A549 (cell line): ENCODE results near the gene ZNF548. TPM values are rescaled to one million over a fixed set of nuclear protein-coding genes. Genes with fewer than 3 reads are reported as not detected.

Experiments used
- ATAC-seq, 2 experiments: fragments of 200-7000 bp in 1 of 2; fragments of >200 bp in 1 of 2; cut with Nextera tagmentation in 1 of 2; cut with Tn5 transposase in 1 of 2; 3 replicates each; pipeline versions ENCODE4 v1.8.0 to v1.9.1; 2018 to 2020; ENCODE audit warnings: mild to moderate bottlenecking in 1 of 2, moderate library complexity in 1 of 2
- CTCF ChIA-PET: fragments of 300-600 bp; sonication (Branson Sonifier 250); formaldehyde crosslinking; extraction: SDS; loops from one replicate; lab custom pipeline; 2021; ENCODE audit warnings: antibody characterized with exemption, inconsistent platforms; lab: Yijun Ruan, JAX
- POLR2A ChIA-PET: fragments of 350-600 bp; formaldehyde crosslinking; extraction: SDS; loops from one replicate; lab custom pipeline; 2021; ENCODE audit warnings: antibody characterized with exemption, inconsistent platforms; lab: Yijun Ruan, JAX
- DNase-seq, 2 experiments: peaks; one replicate each; pipeline versions ENCODE4 v3.0.0 to v3.0.0-alpha.2; 2011 to 2016; ENCODE audit warnings: low read depth in 1 of 2, low spot score in 1 of 2
- FAIRE-seq: peaks from 2 replicates; lab custom pipeline; 2011; peaks lifted over from hg19 to GRCh38; lab: Jason Lieb, UNC
- H3K27ac ChIP-seq, 2 experiments: fragments of >200 bp; sonication (Bioruptor Twin); formaldehyde crosslinking; 3 replicates each; pipeline ENCODE4 v1.5.1; 2016 to 2017
- H3K4me1 ChIP-seq: fragments of >200 bp; sonication (Bioruptor Twin); formaldehyde crosslinking; 3 replicates; pipeline ENCODE4 v1.6.1; 2016
- H3K4me2 ChIP-seq: fragments of >200 bp; sonication (Bioruptor Twin); formaldehyde crosslinking; 3 replicates; pipeline ENCODE4 v1.6.1; 2016
- H3K4me3 ChIP-seq: fragments of >200 bp; sonication (Bioruptor Twin); formaldehyde crosslinking; 3 replicates; pipeline ENCODE4 v1.5.1; 2016
- H3K9me3 ChIP-seq: fragments of >200 bp; sonication (Bioruptor Twin); formaldehyde crosslinking; 3 replicates; pipeline ENCODE4 v1.6.1; 2016
- CEBPB ChIP-seq, 2 experiments: fragments of >200 bp in 1 of 2; sonication (Bioruptor Twin) in 1 of 2; formaldehyde crosslinking in 1 of 2; IDR thresholded peaks; 2 replicates each; pipeline ENCODE4 v1.6.1; 2012 to 2016
- EHF ChIP-seq: fragments of 250-450 bp; sonication (Bioruptor Pico); IDR thresholded peaks from 2 replicates; pipeline ENCODE4 v1.5.0; 2020; ENCODE audit warnings: mild to moderate bottlenecking
- EP300 ChIP-seq, 2 experiments: fragments of >200 bp; sonication (Bioruptor Twin); formaldehyde crosslinking; IDR thresholded peaks; 2 replicates in 1 of 2; 3 replicates in 1 of 2; pipeline ENCODE4 v1.6.1; 2016 to 2017
- ESRRA ChIP-seq: fragments of 150-350 bp; IDR thresholded peaks from 2 replicates; pipeline ENCODE4 v1.6.1; 2014; ENCODE audit warnings: mild to moderate bottlenecking, low read length, borderline replicate concordance
- FOXS1 ChIP-seq: fragments of 250-450 bp; sonication (Bioruptor Pico); IDR thresholded peaks from 2 replicates; pipeline ENCODE4 v1.5.0; 2020; ENCODE audit warnings: mild to moderate bottlenecking, moderate library complexity
- GATA3 ChIP-seq: IDR thresholded peaks from 2 replicates; pipeline ENCODE4 v1.6.1; 2012; ENCODE audit warnings: borderline replicate concordance
- HEYL ChIP-seq: fragments of 250-450 bp; sonication (Bioruptor Pico); IDR thresholded peaks from 2 replicates; pipeline ENCODE4 v1.8.0; 2021; ENCODE audit warnings: mild to moderate bottlenecking, moderate library complexity
- HMGXB4 ChIP-seq: fragments of 250-450 bp; sonication (Bioruptor Pico); IDR thresholded peaks from 2 replicates; pipeline ENCODE4 v1.5.0; 2021; ENCODE audit warnings: mild to moderate bottlenecking, moderate library complexity, borderline replicate concordance
- HOXA7 ChIP-seq: fragments of 250-450 bp; sonication (Bioruptor Pico); IDR thresholded peaks from 2 replicates; pipeline ENCODE4 v1.5.0; 2020; ENCODE audit warnings: mild to moderate bottlenecking, moderate library complexity
- MAZ ChIP-seq: fragments of 150-350 bp; IDR thresholded peaks from 2 replicates; pipeline ENCODE4 v1.6.1; 2014; ENCODE audit warnings: antibody characterized with exemption, low read depth, low read length, borderline replicate concordance
- NFE2L2 ChIP-seq: fragments of 150-350 bp; conservative IDR thresholded peaks from 2 replicates; pipeline ENCODE4 v1.6.1; 2014; ENCODE audit warnings: low read length
- NPAS2 ChIP-seq: fragments of 250-450 bp; sonication (Bioruptor Pico); IDR thresholded peaks from 2 replicates; pipeline ENCODE4 v1.8.0; 2022; ENCODE audit warnings: mild to moderate bottlenecking, moderate library complexity, borderline replicate concordance
- PBX3 ChIP-seq: IDR thresholded peaks from 2 replicates; pipeline ENCODE4 v1.6.1; 2012
- PHF8 ChIP-seq: fragments of 200-600 bp; sonication (generic); IDR thresholded peaks from 2 replicates; pipeline ENCODE4 v1.6.1; 2016; ENCODE audit warnings: low read depth, mild to moderate bottlenecking, antibody characterized with exemption, moderate library complexity, borderline replicate concordance
- POLR2AphosphoS2 ChIP-seq: conservative IDR thresholded peaks from 2 replicates; pipeline ENCODE4 v1.6.1; 2012; ENCODE audit warnings: low read length, improper control_type of control experiment, inconsistent platforms
- RARB ChIP-seq: fragments of 250-450 bp; sonication (Bioruptor Pico); IDR thresholded peaks from 2 replicates; pipeline ENCODE4 v1.8.0; 2021; ENCODE audit warnings: mild to moderate bottlenecking, moderate library complexity
- REST ChIP-seq: fragments of 200-600 bp; sonication (generic); IDR thresholded peaks from 2 replicates; pipeline ENCODE4 v1.6.1; 2016; ENCODE audit warnings: antibody characterized with exemption, mild to moderate bottlenecking, moderate library complexity
- RNF2 ChIP-seq: fragments of 200-600 bp; sonication (generic); IDR thresholded peaks from 2 replicates; pipeline ENCODE4 v1.6.1; 2016; ENCODE audit warnings: low read depth, mild to moderate bottlenecking, antibody characterized with exemption, moderate library complexity, borderline replicate concordance
- SREBF2 ChIP-seq: fragments of 450-650 bp; IDR thresholded peaks from 2 replicates; pipeline ENCODE4 v1.6.1; 2014; ENCODE audit warnings: mild to moderate bottlenecking, moderate library complexity
- USF2 ChIP-seq: fragments of 450-650 bp; IDR thresholded peaks from 2 replicates; pipeline ENCODE4 v1.6.1; 2014; ENCODE audit warnings: antibody characterized with exemption
- WGBS: methylation state at CpG from one replicate; pipeline ENCODE4 v1.1.6; 2017; ENCODE audit errors: missing lambda C conversion rate; 5-methylcytosine and 5-hydroxymethylcytosine counted together
- polyA plus RNA-seq, 4 experiments: library from polyadenylated mRNA; depleted of rRNA in 3 of 4; stranded (reverse); fragments of >200 nt; fragmentation: RNase III in 1 of 4; extraction: RNeasy Plus Mini Kit Qiagen cat#74134 plus additional on column Dnase treatment in 1 of 4; gene quantifications; 2 replicates in 3 of 4; 3 replicates in 1 of 4; pipeline ENCODE4 v1.2.3, GENCODE V29; 2011 to 2017

Gene ZNF548
- polyA plus RNA-seq, 2 of the 4 experiments (the other 2 are of a cell fraction): 6.4 to 11.3 TPM

GRCh38 chr19:57377498-57378146 is 12.0 kb upstream of the ZNF548 start:
- DNase-seq (no peak), FAIRE-seq (no peak)
- 62% methylated on average over 3 of the region's 3 CpGs for WGBS
- H3K4me2 ChIP-seq: no peak overlapping the region
- CTCF ChIA-PET: no interaction called here
- no peak overlapping the region for H3K4me3 ChIP-seq
- TF ChIP-seq CEBPB (IDR thresholded peaks at IDR 0.05) (no peak), EP300 (IDR thresholded peaks at IDR 0.05) (no peak), HEYL (no peak), RARB (CRISPR knock-in tag) (no peak), SREBF2 (no peak), REST (no peak), EHF (no peak), NFE2L2 (no peak), USF2 (no peak), HOXA7 (CRISPR knock-in tag) (no peak), MAZ (no peak), POLR2AphosphoS2 (no peak), ESRRA (no peak), GATA3 (no peak; the same call in 1 of the 2 replicates), PHF8 (no peak), HMGXB4 (CRISPR knock-in tag) (no peak), NPAS2 (CRISPR knock-in tag) (no peak)
- TF ChIP-seq, all 56 proteins: peak for 0
- Histone ChIP-seq H3K9me3 (peaks cover 96% of the 10 kb centered on the region), H3K4me1 (no peaks in the 10 kb centered on the region), H3K27ac (no peak overlapping the region)
- no peak for ATAC-seq
- POLR2A ChIA-PET: no interaction called here

GRCh38 chr19:57380923-57381322 is 8.7 kb upstream of the ZNF548 start:
- H3K4me1 ChIP-seq: no peaks in the 10 kb centered on the region
- no peak overlapping the region for H3K27ac ChIP-seq
- DNase-seq: no peak
- H3K4me2 ChIP-seq: no peak overlapping the region
- CTCF ChIA-PET: no interaction called here
- TF ChIP-seq FOXS1 (CRISPR knock-in tag) (no peak), RNF2 (no peak), GATA3 (no peak), PBX3 (no peak), HMGXB4 (CRISPR knock-in tag) (no peak)
- TF ChIP-seq, all 56 proteins: peak for 0
- POLR2A ChIA-PET: no interaction called here
- H3K9me3 ChIP-seq: peaks cover 93% of the 10 kb centered on the region
- no peak overlapping the region for H3K4me3 ChIP-seq
- FAIRE-seq: no peak
- ATAC-seq: no peak
